Left hindlimb (tissue), 1 donor: ENCODE results near the gene ZNF91.
"Not testable (repeated sequence)": the region's sequence is repeated elsewhere in the genome, so short reads cannot be mapped to it uniquely, and the experiment has no call there.

Experiments used
- DNase-seq: peaks from one replicate; pipeline ENCODE4 v3.0.0-alpha.2; 2018

ZNF91 gene

DNA sequence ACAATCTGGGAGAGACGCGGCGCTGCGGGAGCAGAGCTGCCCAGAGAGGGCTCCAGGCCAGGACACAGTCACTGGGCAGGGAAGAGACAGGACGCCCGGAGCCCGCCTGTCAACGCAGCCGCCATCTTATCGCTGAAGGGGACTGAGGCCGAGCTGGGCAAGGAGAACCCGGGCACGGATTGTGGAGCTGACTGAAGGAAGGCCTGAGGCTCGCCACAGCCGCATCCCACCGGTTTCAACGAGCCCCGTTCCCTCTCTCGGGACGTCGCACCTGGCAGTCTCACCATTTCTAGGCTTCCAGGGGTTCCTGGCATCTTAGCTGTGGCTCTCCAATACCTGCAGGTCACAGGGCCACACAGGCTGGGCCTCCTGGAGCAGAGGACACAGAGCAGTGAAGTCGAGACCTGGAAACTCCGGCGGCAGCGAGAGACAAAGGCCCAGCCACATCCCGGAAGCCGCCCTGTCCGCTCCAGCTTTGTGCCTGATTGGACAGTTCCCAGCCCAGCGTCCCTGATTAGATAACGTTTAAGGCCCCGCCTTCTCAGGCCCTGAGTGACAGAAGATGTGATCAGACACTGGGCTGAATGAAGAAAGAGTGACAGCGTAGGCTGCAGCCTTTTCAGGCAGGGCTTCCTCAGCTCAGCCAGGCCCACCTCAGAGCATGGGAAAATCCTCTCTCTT, at the start of gene ZNF91:
TSS of gene ZNF91 (minus strand) at position 431 of the 681 bp plus-strand sequence. CDS start at position 314, 117 bp downstream.
- peak; percentile 96 for DNase-seq

GRCh38 chr19:23440791-23441190, 45.5 kb upstream of the ZNF91 start:
- no peak for DNase-seq

GRCh38 chr19:23440207-23440606, 44.9 kb upstream of the ZNF91 start:
- DNase-seq: no peak

DNA sequence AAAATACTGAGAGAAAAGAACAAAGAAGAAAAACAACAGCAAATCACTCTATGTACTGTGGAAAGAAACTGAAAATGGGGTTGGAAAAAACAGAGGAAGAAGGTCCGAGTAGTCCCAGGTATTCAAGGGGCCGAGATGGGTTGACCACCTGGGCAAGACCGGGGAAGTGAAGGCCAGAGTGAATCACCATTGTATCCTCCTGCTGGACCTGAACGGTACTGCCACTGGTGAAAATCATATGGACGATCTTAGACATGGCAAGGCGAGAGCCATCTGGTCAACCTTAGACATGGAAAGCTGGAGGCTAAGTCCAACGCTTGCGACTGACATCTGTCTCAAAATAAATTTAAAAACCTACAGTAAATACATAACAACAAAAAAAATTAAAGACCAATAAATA, 44.4 kb upstream of the ZNF91 start:
- no peak for DNase-seq

DNA sequence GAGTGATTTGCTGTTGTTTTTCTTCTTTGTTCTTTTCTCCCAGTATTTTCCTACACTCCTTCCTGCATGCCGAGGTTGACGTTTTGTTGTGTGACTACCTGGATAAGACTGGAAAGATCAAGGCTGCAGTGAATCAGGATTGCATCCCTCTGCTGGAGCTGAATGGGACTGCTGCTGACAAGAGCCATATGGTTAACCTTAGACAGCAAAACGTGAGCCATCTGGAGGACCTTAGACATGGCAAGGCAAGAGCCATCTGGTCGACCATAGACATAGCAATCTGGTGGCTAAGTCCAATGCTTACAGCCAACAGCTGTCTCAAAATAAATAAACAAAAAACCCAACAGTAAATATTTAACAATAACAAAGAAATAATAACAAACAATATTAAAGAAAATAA, 42.6 kb upstream of the ZNF91 start:
- no peak for DNase-seq

DNA sequence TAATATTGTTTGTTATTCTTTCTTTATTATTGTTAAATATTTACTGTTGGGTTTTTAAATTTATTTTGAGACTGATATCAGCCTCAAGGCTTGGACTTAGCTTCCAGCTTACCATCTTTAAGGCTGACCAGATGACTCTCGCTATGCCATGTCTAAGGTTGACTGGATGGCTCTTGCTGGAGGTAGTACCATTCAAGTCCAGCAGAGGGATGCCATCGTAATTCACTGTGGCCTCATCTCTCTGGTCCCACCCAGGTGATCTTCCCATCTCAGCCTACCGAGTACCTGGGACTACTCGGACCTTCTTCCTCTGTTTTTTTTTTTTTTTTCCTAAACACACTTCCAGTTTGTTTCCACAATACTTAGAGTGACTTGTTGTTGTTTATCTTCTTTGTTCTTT, 41.7 kb upstream of the ZNF91 start:
- no peak for DNase-seq

- no peak for DNase-seq
Observed at GRCh38 chr19:23436318-23436717, 41.0 kb upstream of the ZNF91 start.

DNA sequence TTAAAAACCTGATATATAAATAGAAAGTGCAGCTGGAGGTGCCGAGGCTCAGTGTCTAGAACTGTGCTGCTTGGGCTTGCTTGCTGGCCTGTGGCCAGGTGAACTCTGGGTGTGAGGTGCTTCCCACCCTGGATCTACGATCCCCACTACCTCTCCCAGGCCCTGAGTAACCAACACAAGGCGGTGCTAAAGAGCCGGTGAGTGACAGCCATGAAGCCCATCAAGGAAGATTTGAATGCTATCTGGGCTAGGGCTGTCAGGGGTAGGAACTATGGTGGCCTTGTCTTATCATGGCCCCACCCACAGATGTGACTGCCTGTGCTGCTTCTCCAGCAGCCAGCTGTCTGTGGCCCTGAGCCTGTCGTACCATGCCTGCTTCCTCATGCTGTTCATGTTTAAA, 25.6 kb upstream of the ZNF91 start:
- no peak for DNase-seq

GRCh38 chr19:23419261-23419660, 24.0 kb upstream of the ZNF91 start:
- DNase-seq: not testable (repeated sequence)

DNA sequence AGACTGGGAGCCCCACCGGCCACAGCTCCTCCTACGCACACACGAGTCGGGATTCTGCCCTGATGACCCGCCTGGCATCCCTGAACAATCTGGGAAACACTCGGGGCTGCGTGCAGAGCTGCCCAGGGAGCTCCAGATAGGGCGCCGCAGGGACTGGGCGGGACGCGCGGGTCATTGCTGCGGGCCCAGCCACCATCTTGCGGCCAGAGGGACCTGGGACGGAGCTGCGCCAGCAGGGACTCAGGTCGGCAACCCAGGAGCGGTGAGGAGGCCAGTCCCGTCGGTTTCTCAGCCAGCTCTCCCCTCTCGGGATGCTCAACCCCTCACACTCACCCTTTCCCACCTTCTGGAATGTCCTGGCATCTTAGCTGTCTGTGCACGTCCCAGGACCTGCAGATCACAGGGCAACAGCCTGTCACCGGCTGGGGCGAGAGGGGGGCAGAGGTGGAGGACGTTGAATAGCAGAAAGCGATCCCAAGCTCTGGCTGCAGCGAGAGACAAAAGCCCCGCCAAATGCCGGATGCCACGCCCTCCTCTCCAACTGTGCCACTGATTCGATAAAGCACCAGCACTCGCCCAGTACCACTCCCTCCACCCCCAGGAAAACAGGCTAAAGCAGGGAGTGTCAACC, 20.4 kb upstream of the ZNF91 start:
- peak; percentile 54 for DNase-seq

GRCh38 chr19:23415034-23415433, 19.8 kb upstream of the ZNF91 start:
- DNase-seq: no peak

DNA sequence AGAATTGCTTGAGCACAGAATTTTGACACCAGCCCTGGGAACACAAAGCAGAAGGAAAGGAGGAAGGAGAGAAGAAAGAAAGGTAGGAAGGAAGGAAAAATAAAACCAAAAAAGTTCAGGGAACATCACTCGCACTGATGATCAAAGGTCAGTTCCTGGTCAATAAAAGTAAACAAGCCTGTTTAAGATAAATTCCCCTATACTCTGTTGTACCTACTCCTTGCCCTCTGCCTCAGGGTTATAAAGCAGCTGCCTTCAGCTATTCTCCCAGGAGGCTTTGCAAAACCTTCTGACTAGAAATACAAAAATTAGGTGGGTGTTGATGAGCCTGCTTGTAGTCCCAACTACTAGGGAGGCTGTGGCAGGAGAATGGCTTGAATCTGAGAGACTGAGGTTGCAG, 14.9 kb upstream of the ZNF91 start:
- no peak for DNase-seq

DNA sequence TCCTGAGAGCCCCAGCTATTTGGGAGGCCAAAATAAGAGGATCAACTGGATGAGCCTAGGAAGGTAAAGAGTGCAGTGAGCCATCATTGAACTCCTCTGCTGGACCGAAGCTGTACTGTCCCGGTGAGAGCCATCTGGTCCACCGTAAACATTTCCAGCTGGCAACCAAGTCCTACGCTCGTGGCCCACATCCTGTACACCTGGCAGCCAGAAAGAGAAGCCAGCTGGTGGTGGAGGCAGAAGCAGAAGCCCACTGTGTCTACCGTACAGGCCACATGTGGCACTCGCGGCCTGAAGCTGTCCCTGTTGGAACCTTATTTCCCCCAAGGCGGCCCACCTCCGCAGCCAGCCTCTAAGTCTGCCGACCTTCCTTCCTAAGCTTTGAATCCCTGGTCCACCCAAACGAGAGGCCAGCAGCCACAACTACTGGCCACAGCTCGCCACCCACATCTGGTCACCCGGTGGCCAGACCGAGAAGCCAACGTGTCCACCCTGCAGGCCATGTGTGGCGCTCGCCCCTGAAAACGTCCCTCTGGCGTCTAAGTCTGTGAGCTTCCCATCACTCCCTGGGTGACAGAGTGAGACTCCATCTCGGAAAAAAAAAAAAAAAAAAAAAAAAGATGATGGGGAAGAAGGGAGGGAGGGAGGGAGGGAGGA, 14.2 kb upstream of the ZNF91 start:
- no peak for DNase-seq

- DNase-seq: no peak
Observed at GRCh38 chr19:23407616-23408133, 12.4 kb upstream of the ZNF91 start.

- no peak for DNase-seq
Observed at GRCh38 chr19:23406721-23407120, 11.4 kb upstream of the ZNF91 start.

GRCh38 chr19:23406091-23406490, 10.8 kb upstream of the ZNF91 start:
- DNase-seq: no peak

DNA sequence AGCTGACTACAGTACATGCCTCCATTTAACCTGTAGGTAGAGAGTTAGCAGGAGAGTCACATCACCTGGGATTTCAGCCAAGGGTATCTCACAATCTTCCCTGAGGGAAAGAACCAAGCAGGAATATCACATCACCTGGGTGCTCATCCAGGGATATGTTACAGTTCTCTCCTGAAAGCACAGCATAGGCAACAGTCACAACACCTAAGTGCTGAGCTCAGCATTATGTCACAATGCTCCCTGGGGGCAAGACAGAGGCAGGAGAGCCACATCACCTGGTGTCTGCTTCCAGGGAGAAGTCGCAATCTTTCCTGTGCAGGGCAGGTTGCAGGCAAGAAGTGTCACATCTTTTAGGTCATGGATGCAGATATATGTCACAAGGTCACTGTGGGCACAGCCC, 9.4 kb upstream of the ZNF91 start:
- no peak for DNase-seq

- no peak for DNase-seq
Observed at GRCh38 chr19:23403581-23404324, 8.5 kb upstream of the ZNF91 start.

GRCh38 chr19:23403052-23403451, 7.8 kb upstream of the ZNF91 start:
- no peak for DNase-seq

GRCh38 chr19:23402388-23402787, 7.1 kb upstream of the ZNF91 start:
- no peak for DNase-seq

DNA sequence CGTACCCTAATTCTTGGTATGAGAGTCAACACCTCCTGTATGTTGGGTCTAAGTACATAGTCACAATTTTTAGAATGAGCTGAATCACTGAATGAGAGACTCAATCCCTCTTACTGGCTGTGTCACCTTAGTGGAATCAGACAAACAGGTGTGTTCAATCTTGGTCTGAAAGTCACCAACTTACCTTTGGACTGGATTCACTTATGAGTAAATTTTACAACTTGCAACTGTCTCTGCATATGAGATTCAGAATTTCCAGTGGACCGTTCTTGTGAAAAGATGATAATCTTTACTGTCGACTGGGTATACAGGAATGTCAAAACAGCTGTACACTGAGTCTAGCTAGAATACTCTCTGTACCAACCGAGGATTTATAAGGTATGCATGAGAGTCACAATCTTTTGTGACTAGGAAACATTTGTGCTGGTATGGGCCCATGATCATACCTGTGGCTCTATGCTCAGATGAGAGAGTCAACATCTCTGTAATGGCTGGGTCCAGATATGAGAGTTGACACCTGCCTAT, 5.9 kb upstream of the ZNF91 start:
- DNase-seq: no peak

GRCh38 chr19:23399443-23399842, 4.2 kb upstream of the ZNF91 start:
- DNase-seq: no peak

GRCh38 chr19:23395722-23396117, 449 bp upstream of the ZNF91 start:
- not testable (repeated sequence) for DNase-seq
